Activated CD4-positive, CD25-positive, alpha-beta regulatory T cell treated with anti-CD3 and anti-CD28 coated beads, Interleukin-2, amount 50 U/mL, for 24 hours (primary cell): ENCODE results near the gene CHST13.

ENCODE experiments used
- ATAC-seq, 2 donors: fragments of 150-1000 bp; cut with Tn5 transposase; one replicate each; pipeline ENCODE4 v1.10.0; 2021; ENCODE audit warnings: mild to moderate bottlenecking in 1 of 2, moderate library complexity in 1 of 2

CHST13 gene

GRCh38 chr3:126542340-126543241 lies 18.6 kb downstream of the CHST13 start:
- no peak for ATAC-seq

GRCh38 chr3:126543457-126544061 lies 19.6 kb downstream of the CHST13 start:
- ATAC-seq: no peak

DNA sequence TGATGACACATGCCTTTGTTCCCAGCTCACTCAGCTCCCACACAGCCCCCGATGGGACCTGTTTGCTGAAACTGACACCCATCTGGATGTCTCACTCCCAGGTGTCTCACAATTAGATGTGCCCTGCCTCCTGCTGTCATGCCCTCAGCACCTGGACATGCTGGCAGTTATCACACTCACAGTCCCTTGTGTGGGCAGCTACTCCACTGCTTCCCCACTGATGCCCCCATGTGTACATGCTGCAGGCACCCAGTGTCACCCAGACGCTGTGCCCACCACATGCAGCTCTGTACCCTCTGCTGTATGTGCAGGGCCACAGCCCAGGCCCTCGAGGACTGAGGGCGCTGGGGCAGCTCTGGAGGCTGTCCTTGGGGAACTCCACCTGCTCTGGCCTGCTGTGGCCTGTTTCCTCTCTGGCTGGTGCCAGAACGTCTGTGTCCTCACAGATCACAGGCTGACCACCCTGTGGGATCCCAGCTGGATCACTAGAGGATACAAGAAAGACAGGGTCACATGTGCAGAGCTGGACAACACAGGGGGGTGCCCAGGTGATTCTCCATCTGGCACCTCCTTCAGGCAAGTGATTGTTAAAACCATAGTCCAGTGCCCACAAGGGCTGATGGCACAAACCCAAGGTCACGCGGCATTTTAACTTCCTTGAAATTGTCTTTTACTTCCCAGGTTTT lies 20.8 kb downstream of the CHST13 start:
- ATAC-seq: no peak

GRCh38 chr3:126545544-126545943 lies 21.6 kb downstream of the CHST13 start:
- no peak for ATAC-seq

DNA sequence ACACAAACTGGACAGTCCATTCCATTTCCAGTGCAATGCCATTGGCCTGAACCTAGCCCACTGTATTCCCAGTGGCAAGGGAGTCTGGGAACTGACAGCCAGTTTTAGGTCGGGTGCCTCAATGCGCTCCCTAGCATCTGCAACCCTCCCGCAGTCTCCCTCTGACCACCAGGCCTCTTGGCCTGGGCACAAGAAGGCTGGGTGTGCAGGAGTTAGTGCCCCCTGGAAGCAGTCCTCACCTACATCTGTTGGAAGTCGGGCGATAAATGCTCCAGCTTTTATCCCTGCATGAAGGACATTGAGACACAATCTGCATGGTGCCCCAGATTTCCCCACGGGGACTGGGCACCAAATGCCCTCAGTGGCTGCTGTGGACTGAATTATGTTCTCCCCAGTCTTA lies 22.1 kb downstream of the CHST13 start:
- ATAC-seq: no peak

DNA sequence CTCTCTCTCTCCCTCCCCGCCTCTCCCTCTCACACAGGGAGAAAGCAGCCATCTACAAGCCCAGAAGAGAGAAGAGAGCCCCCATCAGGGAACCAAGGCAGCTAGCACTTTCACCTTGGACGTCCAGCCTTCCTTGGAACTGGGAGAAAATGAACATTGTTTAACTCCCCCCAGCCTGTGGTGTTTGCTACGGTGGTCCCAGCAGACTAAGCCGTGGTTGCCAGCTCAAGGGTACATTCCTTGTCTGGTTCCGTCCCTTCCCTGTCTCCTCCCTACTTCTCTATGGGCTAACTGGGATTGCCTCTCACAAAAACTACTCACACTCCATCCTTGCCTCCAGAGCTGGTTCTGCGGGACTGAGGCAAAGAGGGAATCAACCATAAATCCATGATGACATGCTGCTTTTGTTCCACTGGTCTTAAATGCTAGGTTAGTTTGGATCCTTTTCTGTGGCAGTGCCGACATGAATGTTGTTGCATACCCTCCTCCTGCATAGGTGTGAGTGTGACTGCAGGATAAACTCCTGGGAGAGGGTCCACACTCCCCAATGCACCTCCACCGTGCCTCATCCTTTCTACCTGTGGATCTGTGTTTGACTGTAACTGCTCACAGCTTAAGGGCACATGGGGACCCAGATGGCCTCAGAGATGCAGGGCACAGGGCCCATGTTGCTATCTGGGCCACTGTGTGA lies 22.7 kb downstream of the CHST13 start:
- no peak for ATAC-seq

- no peak for ATAC-seq
Observed at GRCh38 chr3:126547721-126548120, 23.8 kb downstream of the CHST13 start.

DNA sequence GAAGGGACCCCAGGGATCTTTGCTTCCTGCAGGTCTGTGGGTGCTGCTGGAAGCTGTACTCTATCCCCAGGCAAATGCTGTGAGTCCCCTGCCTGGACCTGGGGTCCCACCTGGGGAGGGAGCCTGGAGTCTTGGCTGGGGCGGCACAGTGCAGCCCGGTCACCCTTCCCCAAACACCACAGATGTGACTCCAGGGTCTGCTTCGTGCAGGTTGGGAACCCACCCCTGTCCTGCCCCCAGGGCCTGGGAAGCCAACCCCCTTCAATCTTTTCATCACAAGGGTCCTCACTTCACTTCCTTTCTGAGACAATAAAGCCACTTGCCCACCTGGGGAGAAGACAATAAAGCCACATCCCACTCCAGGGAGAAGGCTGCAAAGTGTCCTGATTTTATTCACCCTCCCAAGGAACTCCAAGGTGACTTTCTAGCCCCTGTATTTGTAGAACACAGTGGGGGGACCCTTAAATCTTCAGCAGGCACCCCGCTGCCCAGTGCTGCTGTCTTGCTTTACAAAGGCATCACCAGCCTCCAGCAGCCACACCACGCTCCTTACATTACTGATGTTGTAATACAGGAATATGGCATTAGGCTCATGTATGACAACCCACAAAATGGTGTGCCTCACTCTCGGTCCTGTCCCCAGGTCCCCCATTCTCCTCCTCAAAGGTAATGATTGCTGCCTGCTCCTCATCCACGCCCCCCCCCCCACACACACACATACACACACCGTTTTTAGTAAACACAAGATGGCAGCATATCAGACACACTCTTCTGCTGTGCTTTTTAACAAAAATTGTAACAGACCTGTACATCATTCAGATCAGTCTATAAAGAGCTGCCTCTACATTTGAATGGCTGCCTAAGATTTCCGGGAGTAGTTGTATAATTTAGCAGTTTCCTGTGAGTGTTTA lies 24.9 kb downstream of the CHST13 start:
- ATAC-seq: no peak

- ATAC-seq: no peak
Observed at GRCh38 chr3:126549861-126550487, 26.0 kb downstream of the CHST13 start.

- ATAC-seq: no peak
Observed at GRCh38 chr3:126550488-126551051, 26.6 kb downstream of the CHST13 start.

GRCh38 chr3:126551121-126551838 lies 27.3 kb downstream of the CHST13 start:
- ATAC-seq: no peak

DNA sequence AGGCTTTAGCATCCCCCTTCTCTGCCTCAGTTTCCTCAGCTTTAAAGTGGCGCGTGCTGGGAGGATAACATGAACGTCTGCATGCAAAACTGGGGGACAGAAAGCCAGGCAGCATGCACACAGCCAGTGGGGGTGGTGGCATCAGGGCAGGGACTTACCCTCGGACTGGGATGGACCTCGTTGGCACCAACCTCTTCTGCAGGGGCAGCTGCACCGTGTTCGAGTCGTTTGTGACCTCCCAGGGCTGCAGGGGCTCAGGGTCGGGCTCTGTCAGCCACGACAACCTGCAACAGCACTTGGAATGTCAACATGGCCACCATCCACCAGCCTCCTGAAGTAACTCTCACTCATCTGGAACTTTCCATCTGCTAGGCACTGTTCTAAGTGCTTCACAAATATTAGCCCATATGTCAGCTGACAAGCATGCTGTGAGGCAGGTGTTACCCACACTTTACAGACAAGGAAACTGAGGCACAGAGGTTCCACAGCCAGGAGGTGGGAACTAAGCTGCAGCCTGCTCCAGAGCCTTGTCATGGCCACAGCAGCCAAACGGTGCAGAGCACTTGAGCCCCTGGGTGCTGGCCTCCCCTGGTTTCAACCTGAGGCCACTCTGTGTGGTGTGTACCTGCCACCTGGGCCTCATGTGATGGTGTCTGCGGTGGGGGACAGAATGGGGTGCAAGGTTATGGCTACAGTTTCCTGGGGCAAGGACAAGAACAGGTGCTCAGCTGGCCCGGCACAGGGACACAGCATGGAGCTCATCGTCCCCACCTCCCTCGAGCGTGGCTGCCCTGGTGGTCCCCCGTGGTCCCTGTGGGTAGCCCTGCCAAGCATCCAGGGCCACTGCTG lies 28.1 kb downstream of the CHST13 start:
- ATAC-seq: no peak

DNA sequence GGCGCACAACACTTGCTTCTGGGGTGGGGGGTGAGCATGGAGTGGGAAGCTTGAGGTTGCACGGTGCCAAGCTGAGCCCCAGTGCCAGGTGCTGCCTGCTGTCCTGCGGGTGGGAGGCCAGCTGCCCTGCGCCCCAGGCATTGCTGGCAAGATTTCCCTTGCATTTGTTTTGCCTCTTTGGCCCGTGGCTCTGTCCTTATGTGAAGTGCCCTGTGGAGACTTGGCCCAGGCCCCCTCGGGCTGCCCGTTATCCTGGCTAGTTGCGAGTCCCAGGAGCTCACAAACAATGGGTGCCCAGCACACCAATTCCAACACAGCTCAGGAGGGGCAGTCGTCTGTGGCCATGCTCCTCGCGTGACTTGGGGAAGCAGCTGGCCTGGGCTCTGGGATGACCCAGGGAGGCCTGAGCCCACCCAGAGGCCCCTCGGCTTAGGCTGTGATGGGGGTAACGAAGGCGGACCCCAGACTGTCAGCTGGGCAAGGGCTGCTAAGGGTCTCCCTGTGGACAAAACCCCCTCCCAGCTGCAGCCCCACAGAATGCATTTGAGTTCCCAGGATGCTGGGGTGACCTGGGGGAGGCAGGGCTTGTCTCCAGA lies 28.8 kb downstream of the CHST13 start:
- ATAC-seq: no peak

GRCh38 chr3:126553284-126554084 lies 29.5 kb downstream of the CHST13 start:
- ATAC-seq: no peak

DNA sequence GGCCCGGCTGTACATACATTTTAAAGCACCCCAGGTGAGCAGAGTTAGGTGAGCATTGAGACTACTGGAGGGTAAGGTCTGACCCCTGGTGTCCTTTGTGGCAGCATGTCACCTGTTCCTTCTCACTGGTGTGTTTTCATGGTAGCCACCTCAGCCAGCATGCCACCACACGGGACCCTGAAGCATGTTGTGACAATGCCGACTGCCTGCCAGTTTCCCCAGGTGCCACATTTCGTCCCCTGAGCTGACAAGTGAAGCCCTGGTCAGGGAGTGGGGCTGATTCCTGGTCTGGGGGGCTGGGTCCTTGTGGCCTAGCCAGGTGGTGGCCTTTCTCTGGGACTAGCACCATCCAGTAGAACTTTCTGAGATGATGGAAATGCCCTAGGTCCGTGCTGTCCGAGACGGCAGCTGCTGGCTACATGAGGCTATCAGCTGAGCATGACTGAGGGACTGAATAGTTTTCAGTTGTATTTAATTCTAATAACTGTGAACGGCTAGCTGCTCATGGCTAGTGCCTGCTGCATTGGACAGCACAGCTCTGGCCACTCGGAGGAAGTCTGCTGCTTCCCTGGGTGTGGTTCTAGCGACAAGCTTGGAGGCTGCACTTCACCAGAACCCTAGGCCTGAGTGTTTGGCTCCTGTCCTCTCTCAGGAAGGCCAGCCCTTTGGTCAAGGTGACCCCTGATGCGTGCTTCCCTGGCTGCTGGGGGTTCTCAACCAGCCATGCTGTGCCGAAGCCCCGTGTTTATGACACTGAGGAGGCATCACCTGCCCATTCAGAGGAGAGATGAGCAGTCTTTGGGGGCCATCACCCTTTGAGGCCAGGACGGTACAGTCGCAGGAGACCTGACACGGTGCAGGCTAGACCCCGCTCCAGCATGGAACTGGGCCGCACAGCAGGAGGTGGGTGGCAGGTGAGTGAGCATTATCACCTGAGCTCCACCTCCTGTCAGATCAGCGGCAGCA lies 30.9 kb downstream of the CHST13 start:
- ATAC-seq: no peak

GRCh38 chr3:126555795-126556636 lies 32.1 kb downstream of the CHST13 start:
- ATAC-seq: no peak
